ENCODE results near the gene AP1M2.

GRCh38 chr19:10575011-10575716 lies 11.9 kb downstream of the AP1M2 start:
- TF ChIP-seq POLR2AphosphoS5 (IDR thresholded peaks at IDR 0.05; ENCODE audit: low read depth, low read length) (no peak), TAF1 (IDR thresholded peaks at IDR 0.05; ENCODE audit: borderline replicate concordance, insufficient read depth, low read length) (no peak), REST (IDR thresholded peaks at IDR 0.05; ENCODE audit: insufficient read depth in 1 of 2, low read depth in 2 of 2, low read length in 2 of 2) (no peak), SIN3A (IDR thresholded peaks at IDR 0.05; ENCODE audit: borderline replicate concordance, insufficient read depth, low read length) (no peak), FOXP2 (optimal IDR thresholded peaks at IDR 0.05; ENCODE audit: borderline replicate concordance, extremely low read depth, extremely low read length, insufficient read depth) (no peak)

All from PFSK-1 (cell line).